ENCODE results near the gene CTPS2. TPM values are rescaled to one million over a fixed set of nuclear protein-coding genes. Genes with fewer than 3 reads are reported as not detected.

The CTPS2 gene
- total RNA-seq, 1 donor from 2014 or later: 24.3 TPM

DNA sequence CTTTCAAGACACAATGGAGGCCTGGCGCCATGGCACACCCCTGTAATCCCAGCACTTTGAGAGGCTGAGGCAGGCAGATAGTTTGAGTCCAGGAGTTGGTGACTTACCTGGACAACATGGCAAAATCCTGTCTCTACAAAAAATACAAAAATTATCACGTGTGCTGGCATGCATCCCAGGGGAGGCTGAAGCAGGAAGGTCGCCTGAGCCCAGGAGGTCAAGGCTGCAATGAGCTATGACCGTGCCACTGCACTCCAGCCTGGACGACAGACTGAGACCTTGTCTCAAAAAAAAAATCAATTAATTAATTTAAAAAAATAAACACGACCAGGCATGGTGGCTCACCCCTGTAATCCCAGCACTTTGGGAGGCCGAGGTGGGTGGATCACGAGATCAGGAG, 2.0 kb upstream of the CTPS2 start:
- DNase-seq: no peak

DNA sequence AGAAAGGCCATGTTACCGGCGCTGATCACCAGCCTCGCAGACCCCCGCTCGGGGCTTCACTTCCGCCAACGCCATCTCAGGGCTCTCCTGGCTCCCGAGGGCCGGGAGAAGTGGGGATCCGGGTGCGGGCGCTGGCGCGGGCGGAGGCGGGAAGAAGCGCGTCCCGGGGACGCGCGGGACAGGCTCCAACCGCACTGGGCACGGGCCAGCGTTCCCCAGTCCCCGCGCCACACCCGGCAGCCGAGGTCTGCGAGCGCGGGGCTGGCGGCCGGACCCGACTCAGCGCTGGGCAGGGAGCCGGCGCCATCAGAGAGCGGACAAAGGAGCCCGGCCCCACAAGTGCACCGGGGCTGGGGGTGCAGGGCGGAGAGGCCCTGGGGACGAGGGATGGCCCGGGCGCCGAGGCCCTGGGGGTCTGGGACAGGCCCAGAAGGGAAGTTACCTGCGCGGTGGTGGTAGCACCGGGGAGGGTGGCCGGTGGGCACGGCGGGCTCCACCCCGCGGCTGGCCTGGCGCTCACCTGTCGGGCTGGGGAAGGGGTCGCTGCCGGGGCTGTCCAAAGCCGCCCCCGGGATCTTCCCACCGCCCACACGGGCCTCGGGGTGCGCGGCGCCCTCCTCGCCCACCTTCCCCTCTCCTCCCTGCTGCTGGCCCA, 449 bp downstream of the CTPS2 start:
- no peak for DNase-seq

DNA sequence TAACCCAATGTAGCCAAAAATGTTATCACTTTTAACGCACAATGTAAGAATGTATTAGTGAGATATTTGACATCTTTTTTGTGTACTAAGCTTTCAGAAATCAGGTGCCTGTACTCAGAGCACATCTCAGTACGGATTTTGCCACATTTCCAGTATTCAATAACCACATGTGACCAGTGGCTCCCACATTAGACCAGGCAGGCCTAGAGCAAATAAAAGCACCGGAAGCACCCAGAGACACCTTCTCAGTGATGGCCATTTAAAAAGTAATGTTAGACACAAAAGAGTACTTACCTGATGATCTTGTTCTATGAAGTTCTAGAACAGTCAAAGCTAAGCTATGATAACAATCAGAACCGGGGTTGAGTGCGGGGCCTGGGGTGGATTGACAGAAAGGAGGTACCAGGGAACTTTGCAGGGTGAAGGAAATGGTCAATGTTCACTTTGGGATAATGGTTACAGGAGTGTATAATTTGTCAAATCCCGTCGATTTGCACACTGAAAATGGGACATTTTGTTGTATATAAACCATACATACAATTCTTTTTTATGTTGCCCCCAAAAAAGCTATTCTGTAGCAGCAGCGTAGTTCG, 1.2 kb downstream of the CTPS2 start:
- DNase-seq: no peak

DNA sequence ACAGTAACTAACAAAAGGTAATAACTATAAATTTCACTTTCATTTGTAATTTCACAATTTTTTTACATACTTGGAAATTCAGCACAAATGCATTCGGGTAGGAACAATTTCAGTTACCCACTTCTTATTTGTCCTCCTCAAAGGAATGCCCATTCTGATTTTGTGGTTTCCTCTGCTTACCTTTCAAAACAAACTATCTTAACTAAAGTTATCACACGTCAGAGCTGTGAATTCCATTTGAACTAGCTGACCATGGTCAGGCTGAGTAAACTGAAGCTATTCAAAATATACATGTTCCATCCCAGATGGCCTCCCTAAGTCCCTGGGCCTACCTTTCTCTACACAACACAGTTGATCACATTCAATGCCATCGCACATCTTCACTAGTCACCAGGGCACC, 4.5 kb downstream of the CTPS2 start:
- no peak for DNase-seq

DNA sequence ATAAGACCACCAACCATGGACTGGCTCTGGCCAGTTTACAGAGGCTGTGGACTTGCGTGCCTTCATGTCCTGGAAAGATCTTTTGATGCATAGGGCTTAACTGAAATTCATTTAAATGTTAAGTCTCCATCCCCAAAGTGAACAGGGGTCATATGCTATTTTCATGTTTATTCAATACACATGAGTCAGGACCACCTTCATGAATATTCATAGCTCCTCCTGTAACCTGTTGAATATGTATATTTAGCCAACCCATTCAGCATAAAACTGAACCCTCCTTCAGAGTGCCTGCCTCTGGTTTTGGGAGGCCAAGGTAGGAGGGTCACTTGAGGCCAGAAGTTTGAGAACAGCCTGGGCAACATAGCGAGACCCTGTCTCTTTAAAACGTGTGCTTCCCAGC, 7.1 kb downstream of the CTPS2 start:
- no peak for DNase-seq

- DNase-seq: no peak
Observed at GRCh38 chrX:16702700-16703599, 9.5 kb downstream of the CTPS2 start.

DNA sequence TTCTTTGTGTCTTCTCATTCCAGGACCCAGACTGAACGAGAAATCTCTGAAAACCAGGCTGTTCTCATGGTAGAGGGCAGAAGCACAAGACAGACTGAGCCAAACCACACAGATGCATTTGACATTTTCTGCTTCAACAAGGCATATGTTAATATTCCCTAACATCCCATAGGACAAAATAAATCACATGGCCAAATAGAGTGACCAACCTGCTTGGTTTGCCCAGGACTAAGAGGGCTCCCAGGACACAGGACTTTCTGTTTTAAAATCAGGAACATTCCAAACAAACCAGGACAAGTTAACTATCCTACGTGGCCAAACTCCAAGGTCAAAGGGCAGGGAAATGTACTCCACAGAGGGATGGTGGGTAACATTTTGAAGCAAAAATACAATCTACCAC, 11.7 kb downstream of the CTPS2 start:
- DNase-seq: no peak

DNA sequence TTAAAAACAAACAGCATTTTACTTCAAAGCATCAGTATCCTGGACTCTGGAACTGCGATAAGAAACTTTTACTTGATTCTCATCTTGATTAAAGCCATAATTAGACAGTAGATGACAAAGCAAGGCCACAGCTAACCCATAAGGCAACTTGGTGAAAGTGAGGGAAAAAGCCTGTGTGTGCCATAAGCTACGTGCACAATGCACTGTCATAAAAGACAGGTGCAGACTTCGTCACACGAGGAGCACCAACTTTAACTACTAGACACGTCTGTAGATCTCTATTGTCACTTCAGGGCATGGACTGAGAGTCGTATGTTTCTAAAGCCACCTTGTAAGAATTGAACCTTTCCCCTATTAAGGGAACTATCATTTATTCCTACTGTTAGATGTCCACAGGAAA, 13.1 kb downstream of the CTPS2 start:
- DNase-seq: no peak

- no peak for DNase-seq
Observed at GRCh38 chrX:16696956-16697355, 15.5 kb downstream of the CTPS2 start.

- DNase-seq: peak; percentile 5
Observed at GRCh38 chrX:16695079-16695676, 17.3 kb downstream of the CTPS2 start.

GRCh38 chrX:16687514-16687913, 25.0 kb downstream of the CTPS2 start:
- DNase-seq: no peak

DNA sequence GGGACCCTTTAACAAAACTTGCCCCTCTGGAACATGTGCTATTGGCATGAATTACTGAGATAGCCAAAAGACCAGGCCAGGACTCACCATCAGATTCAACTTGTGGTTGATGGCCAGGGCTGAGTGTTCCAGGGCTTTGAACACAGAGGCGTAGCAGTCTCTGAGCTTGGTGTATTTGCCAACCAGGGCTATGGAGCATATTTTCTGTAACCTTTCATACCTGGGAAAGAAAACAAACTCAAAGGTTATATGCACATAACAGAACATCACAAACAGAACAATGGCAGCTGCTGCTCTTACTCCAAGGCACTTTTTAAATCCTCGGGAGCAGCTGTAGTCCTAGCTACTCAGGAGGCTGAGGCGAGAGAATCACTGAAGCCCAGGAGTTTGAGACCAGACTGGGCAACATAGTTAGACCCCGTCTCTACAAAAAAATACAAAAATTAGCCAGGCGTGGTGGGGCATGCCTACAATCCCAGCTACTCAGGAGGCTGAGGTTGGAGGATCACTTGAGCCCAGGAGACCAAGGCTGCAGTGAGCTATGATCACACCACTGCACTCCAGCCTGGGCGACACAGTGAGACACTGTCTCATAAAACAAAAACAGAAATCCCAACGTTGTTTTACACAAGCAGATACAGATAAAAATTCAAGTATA, 29.3 kb downstream of the CTPS2 start:
- no peak for DNase-seq

GRCh38 chrX:16678689-16679088, 33.8 kb downstream of the CTPS2 start:
- DNase-seq: no peak

- peak; percentile 70 for DNase-seq
Observed at GRCh38 chrX:16671005-16671404, 41.5 kb downstream of the CTPS2 start.

- no peak for DNase-seq
Observed at GRCh38 chrX:16666541-16666940, 45.9 kb downstream of the CTPS2 start.

GRCh38 chrX:16665089-16665488, 47.4 kb downstream of the CTPS2 start:
- peak; percentile 47 for DNase-seq

DNA sequence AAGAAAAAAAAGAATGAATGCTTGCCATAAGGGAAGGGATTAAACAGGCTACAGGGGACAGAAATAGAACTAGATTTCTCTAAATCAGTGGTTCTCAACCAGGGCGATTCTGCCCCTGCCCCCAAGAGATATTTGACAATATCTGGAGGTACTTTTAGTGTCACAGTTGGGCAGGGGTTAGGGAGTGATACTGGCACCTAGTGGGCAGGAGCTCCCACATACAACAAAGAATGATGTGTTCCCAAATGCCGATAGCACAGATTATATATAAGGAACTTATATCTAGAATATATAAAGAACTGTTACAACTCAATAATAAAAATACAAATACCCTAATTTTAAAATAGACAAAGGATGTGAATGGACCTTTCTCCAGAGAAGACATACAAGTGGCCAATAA, 47.8 kb downstream of the CTPS2 start:
- DNase-seq: no peak

- DNase-seq: no peak
Observed at GRCh38 chrX:16664074-16664473, 48.4 kb downstream of the CTPS2 start.

DNA sequence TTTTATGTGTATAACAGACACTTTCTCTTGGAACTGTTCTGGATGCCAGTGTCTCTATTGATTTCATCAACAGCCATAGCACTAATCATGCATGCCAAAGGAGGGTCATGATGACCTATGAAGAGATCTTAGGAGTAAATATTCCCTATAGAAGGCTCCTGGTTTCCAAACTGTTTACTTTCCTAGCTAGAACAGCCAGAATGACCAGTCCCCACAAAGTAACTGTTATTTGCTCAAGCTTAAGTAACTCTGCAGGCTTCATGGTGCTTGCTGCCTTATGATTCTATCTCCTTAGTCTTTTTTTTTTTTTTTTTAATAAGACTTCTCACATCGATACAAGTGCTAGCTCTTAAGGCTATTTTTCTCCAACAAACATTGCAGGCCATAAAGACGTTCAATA, 50.1 kb downstream of the CTPS2 start:
- DNase-seq: no peak

DNA sequence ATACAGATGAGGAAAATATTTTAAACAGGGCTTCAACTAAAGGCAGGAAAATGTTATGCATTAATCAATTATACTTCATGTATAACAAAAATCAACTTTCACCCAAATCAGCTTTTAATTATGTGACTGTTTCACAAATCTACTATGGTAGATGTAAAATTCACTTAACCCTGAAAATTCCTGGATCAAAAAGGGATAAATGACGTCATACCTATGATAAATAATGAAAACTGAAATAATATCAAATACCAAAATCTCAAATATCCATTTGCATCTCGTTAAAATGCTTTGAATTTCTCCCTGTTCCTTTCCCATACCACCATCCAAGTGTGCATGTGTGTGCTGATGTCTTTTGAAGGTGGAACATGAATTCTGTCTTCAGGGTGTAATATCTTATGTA, 51.0 kb downstream of the CTPS2 start:
- DNase-seq: no peak

GRCh38 chrX:16659321-16659720, 53.1 kb downstream of the CTPS2 start:
- no peak for DNase-seq

DNA sequence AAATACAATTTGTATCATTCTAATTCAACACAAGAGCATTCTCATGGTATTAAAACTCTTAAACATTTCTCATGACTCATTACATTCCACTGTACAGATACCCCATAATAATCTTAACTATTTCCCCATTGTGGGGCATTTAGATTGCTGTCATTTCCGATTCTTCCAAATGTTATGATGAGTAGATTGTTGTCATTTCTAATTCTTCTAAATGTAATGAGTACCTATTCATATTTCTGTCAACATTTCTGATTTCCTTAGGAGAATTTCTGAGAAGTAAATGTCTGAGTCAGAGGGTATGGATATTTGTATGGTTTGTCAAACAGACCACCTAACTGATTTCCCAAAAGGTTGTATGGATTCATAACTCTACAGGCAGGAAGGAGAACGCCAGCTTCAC, 54.2 kb downstream of the CTPS2 start:
- DNase-seq: no peak

- DNase-seq: no peak
Observed at GRCh38 chrX:16654093-16654492, 58.4 kb downstream of the CTPS2 start.
